ENCODE measurements around the gene CTSA. TPM values are rescaled to one million over a fixed set of nuclear protein-coding genes. Genes with fewer than 3 reads are reported as not detected.
A peak's percentile ranks its signal among the peaks of the same experiment; 100 is the strongest.

The CTSA gene
- total and polyA plus RNA-seq, 2 experiments from 2014 or later = 61.6 to 78.1 TPM

- Histone ChIP-seq H3K9me3 (ENCODE audit: low read depth) (no peaks in the 10 kb centered on the region), H3K4me1 (ENCODE audit: low read depth) (no peaks in the 10 kb centered on the region), H3K27ac (no peak overlapping the region), H3K36me3 (peaks cover 70% of the 10 kb centered on the region), H3K27me3 (no peaks in the 10 kb centered on the region), H3K4me3 (no peak overlapping the region)
- TF ChIP-seq CTCF (IDR thresholded peaks at IDR 0.05; ENCODE audit: low read depth, low read length) = no peak
- no peak for DNase-seq (ENCODE audit: low read depth in 1 of 2, low spot score in 1 of 2)
Measured at GRCh38 chr20:45947110-45947866, 56.2 kb downstream of the CTSA start.

- Histone ChIP-seq H3K9me3 (ENCODE audit: low read depth) (no peaks in the 10 kb centered on the region), H3K4me1 (ENCODE audit: low read depth) (no peaks in the 10 kb centered on the region), H3K4me3 (no peak overlapping the region), H3K27me3 (no peaks in the 10 kb centered on the region), H3K27ac (peak overlapping the region; percentile 28), H3K36me3 (peaks cover 65% of the 10 kb centered on the region)
- TF ChIP-seq CTCF (IDR thresholded peaks at IDR 0.05; ENCODE audit: low read depth, low read length) = no peak
- no peak for DNase-seq (ENCODE audit: low read depth in 1 of 2, low spot score in 1 of 2)
Measured at GRCh38 chr20:45948261-45948733, 57.2 kb downstream of the CTSA start.

Other genes with a start within 250 kb of the CTSA start
- not detected in 2 replicates for gene WFDC11, start 221.1 kb upstream of the CTSA start, total RNA-seq
- gene WFDC11, start 221.1 kb upstream of the CTSA start, polyA plus RNA-seq = not detected in 2 replicates
- not detected in 2 replicates for gene WFDC13, start 189.3 kb upstream of the CTSA start, total RNA-seq
- gene WFDC13, start 189.3 kb upstream of the CTSA start, polyA plus RNA-seq = not detected in 2 replicates
- not detected in 2 replicates for gene WFDC10B, start 186.3 kb upstream of the CTSA start, total RNA-seq
- gene WFDC10B, start 186.3 kb upstream of the CTSA start, polyA plus RNA-seq = not detected in 2 replicates
- not detected in 2 replicates for gene SPINT4, start 169.0 kb upstream of the CTSA start, total RNA-seq
- not detected in 2 replicates for gene SPINT4, start 169.0 kb upstream of the CTSA start, polyA plus RNA-seq
- gene WFDC3, start 99.5 kb upstream of the CTSA start, total RNA-seq = not detected in 2 replicates
- gene WFDC3, start 99.5 kb upstream of the CTSA start, polyA plus RNA-seq = 1.3 and 2.6 TPM in 2 replicates
- gene DNTTIP1, start 99.4 kb upstream of the CTSA start, total RNA-seq = 33.0 and 36.4 TPM in 2 replicates
- 74.1 and 76.0 TPM in 2 replicates for gene DNTTIP1, start 99.4 kb upstream of the CTSA start, polyA plus RNA-seq
- 35.4 and 267 TPM in 2 replicates for gene UBE2C, start 78.7 kb upstream of the CTSA start, total RNA-seq
- gene UBE2C, start 78.7 kb upstream of the CTSA start, polyA plus RNA-seq = 48.6 and 352 TPM in 2 replicates
- 27.9 and 36.0 TPM in 2 replicates for gene TNNC2, start 64.0 kb upstream of the CTSA start, total RNA-seq
- gene TNNC2, start 64.0 kb upstream of the CTSA start, polyA plus RNA-seq = 62.4 and 96.3 TPM in 2 replicates
- gene SNX21, start 57.5 kb upstream of the CTSA start, total RNA-seq = 109 and 270 TPM in 2 replicates
- 42.7 and 66.8 TPM in 2 replicates for gene SNX21, start 57.5 kb upstream of the CTSA start, polyA plus RNA-seq
- gene ACOT8, start 33.9 kb upstream of the CTSA start, total RNA-seq = 45.3 and 55.9 TPM in 2 replicates
- gene ACOT8, start 33.9 kb upstream of the CTSA start, polyA plus RNA-seq = 48.3 and 64.9 TPM in 2 replicates
- 7.4 and 8.0 TPM in 2 replicates for gene ZSWIM3, start 33.7 kb upstream of the CTSA start, total RNA-seq
- 2.2 and 4.0 TPM in 2 replicates for gene ZSWIM3, start 33.7 kb upstream of the CTSA start, polyA plus RNA-seq
- 11.7 and 12.9 TPM in 2 replicates for gene ZSWIM1, start 10.1 kb upstream of the CTSA start, total RNA-seq
- 13.5 and 13.7 TPM in 2 replicates for gene ZSWIM1, start 10.1 kb upstream of the CTSA start, polyA plus RNA-seq
- gene SPATA25, start 3.7 kb upstream of the CTSA start, total RNA-seq = 35.9 and 42.8 TPM in 2 replicates
- 6.6 and 7.4 TPM in 2 replicates for gene SPATA25, start 3.7 kb upstream of the CTSA start, polyA plus RNA-seq
- 77.8 and 81.3 TPM in 2 replicates for gene NEURL2, start 127 bp upstream of the CTSA start, total RNA-seq
- gene NEURL2, start 127 bp upstream of the CTSA start, polyA plus RNA-seq = 64.5 and 78.2 TPM in 2 replicates
- gene PLTP, start 20.8 kb downstream of the CTSA start, total RNA-seq = 71.7 and 90.9 TPM in 2 replicates
- gene PLTP, start 20.8 kb downstream of the CTSA start, polyA plus RNA-seq = 93.6 and 99.6 TPM in 2 replicates
- gene PCIF1, start 43.3 kb downstream of the CTSA start, total RNA-seq = 26.8 and 41.2 TPM in 2 replicates
- gene PCIF1, start 43.3 kb downstream of the CTSA start, polyA plus RNA-seq = 43.8 and 65.7 TPM in 2 replicates
- gene ZNF335, start 80.9 kb downstream of the CTSA start, total RNA-seq = 18.1 and 28.1 TPM in 2 replicates
- 13.5 and 26.7 TPM in 2 replicates for gene ZNF335, start 80.9 kb downstream of the CTSA start, polyA plus RNA-seq
- 0.21 TPM in 1 of 2 replicates, not detected in the other for gene MMP9, start 117.6 kb downstream of the CTSA start, total RNA-seq
- 0.15 and 0.20 TPM in 2 replicates for gene MMP9, start 117.6 kb downstream of the CTSA start, polyA plus RNA-seq
- gene SLC12A5, start 137.9 kb downstream of the CTSA start, total RNA-seq = 7.6 and 8.3 TPM in 2 replicates
- 17.1 and 27.9 TPM in 2 replicates for gene SLC12A5, start 137.9 kb downstream of the CTSA start, polyA plus RNA-seq
- 14.3 and 23.4 TPM in 2 replicates for gene NCOA5, start 198.6 kb downstream of the CTSA start, total RNA-seq
- 17.5 and 20.4 TPM in 2 replicates for gene NCOA5, start 198.6 kb downstream of the CTSA start, polyA plus RNA-seq
- 0.35 and 0.42 TPM in 2 replicates for gene CD40, start 227.0 kb downstream of the CTSA start, total RNA-seq
- 0.75 and 1.5 TPM in 2 replicates for gene CD40, start 227.0 kb downstream of the CTSA start, polyA plus RNA-seq

Measured in cardiac muscle cell (in vitro differentiated cells and primary cell).